HG02610 (cell line): ENCODE measurements around the gene PLSCR3.
A peak's percentile ranks its signal among the peaks of the same experiment; 100 is the strongest.

Source experiments
- ATAC-seq: cut with Tn5 transposase; IDR thresholded peaks from one replicate; pipeline ENCODE4 v1.9.1; 2021; ENCODE audit warnings: mild to moderate bottlenecking, moderate library complexity; ENCODE audit not compliant: unreplicated experiment

The PLSCR3 gene

GRCh38 chr17:7351665-7352502 is 42.4 kb downstream of the PLSCR3 start, which contains the start of gene KCTD11:
TSS of gene KCTD11 (plus strand) at chr17:7352162.
- peak; percentile 53 for ATAC-seq

- ATAC-seq, result no peak
These were observed 45.7 kb downstream of the PLSCR3 start for GRCh38 chr17:7348478-7349242.

- ATAC-seq, result no peak
These were observed 46.5 kb downstream of the PLSCR3 start for GRCh38 chr17:7347630-7348477.

- no peak for ATAC-seq
These were observed 47.3 kb downstream of the PLSCR3 start for GRCh38 chr17:7346761-7347614.

- ATAC-seq, result no peak
These were observed 51.1 kb downstream of the PLSCR3 start for GRCh38 chr17:7343250-7343649.

- ATAC-seq, result no peak
These were observed 52.5 kb downstream of the PLSCR3 start for GRCh38 chr17:7341842-7342241.

- ATAC-seq, result no peak
These were observed 54.1 kb downstream of the PLSCR3 start for GRCh38 chr17:7340179-7340578.
